Neural progenitor cell (in vitro differentiated cells): ENCODE results near the gene BAK1. TPM values are rescaled to one million over a fixed set of nuclear protein-coding genes. Genes with fewer than 3 reads are reported as not detected.

Experiments used
- DNase-seq: peaks from one replicate; pipeline ENCODE4 v3.0.0-alpha.2; 2016; ENCODE audit warnings: low spot score
- H2AFZ ChIP-seq: fragments of 200-600 bp; sonication (generic); replicated peaks from 2 replicates; pipeline ENCODE4 v1.6.1; 2016; ENCODE audit warnings: antibody characterized with exemption
- H3F3A ChIP-seq: fragments of 200-600 bp; sonication (generic); 2 replicates; pipeline ENCODE4 v1.6.1; 2016; ENCODE audit warnings: antibody characterized with exemption, low read depth
- H3K27ac ChIP-seq: fragments of 200-600 bp; sonication (generic); 2 replicates; pipeline ENCODE4 v1.5.1; 2016; ENCODE audit warnings: mild to moderate bottlenecking
- H3K27me3 ChIP-seq: fragments of 200-600 bp; sonication (generic); 2 replicates; pipeline ENCODE4 v1.6.1; 2016; ENCODE audit warnings: mild to moderate bottlenecking, moderate library complexity
- H3K36me3 ChIP-seq: fragments of 200-600 bp; sonication (generic); 2 replicates; pipeline ENCODE4 v1.5.1; 2016
- H3K4me1 ChIP-seq: fragments of 200-600 bp; sonication (generic); 2 replicates; pipeline ENCODE4 v1.6.1; 2016; ENCODE audit warnings: mixed run types
- H3K4me2 ChIP-seq: fragments of 200-600 bp; sonication (generic); 2 replicates; pipeline ENCODE4 v1.6.1; 2016
- H3K4me3 ChIP-seq: fragments of 200-600 bp; sonication (generic); 2 replicates; pipeline ENCODE4 v1.5.1; 2016
- H3K79me2 ChIP-seq: fragments of 200-600 bp; sonication (generic); 2 replicates; pipeline ENCODE4 v1.6.1; 2016; ENCODE audit warnings: low read depth
- H3K9ac ChIP-seq: fragments of 200-600 bp; sonication (generic); 2 replicates; pipeline ENCODE4 v1.6.1; 2016
- H3K9me3 ChIP-seq: fragments of 200-600 bp; sonication (generic); 2 replicates; pipeline ENCODE4 v1.5.1; 2016; ENCODE audit warnings: low read depth
- H4K20me1 ChIP-seq: fragments of 200-600 bp; sonication (generic); 2 replicates; pipeline ENCODE4 v1.6.1; 2016; ENCODE audit warnings: low read depth
- H3K27ac Mint-ChIP-seq: 3 replicates; pipeline ENCODE4 v1.8.0; 2021; ENCODE audit warnings: mixed read lengths
- H3K27me3 Mint-ChIP-seq: 2 replicates; pipeline ENCODE4 v1.8.0; 2022; ENCODE audit warnings: low read depth, mild to moderate bottlenecking, inconsistent platforms, moderate library complexity, mixed read lengths; ENCODE audit not compliant: insufficient read depth
- H3K36me3 Mint-ChIP-seq: 3 replicates; pipeline ENCODE4 v1.8.0; 2021; ENCODE audit warnings: mixed read lengths
- H3K4me1 Mint-ChIP-seq: 3 replicates; pipeline ENCODE4 v1.8.0; 2021; ENCODE audit warnings: mixed read lengths
- H3K4me3 Mint-ChIP-seq: 3 replicates; pipeline ENCODE4 v1.8.0; 2021; ENCODE audit warnings: mild to moderate bottlenecking, moderate library complexity, mixed read lengths
- H3K9me3 Mint-ChIP-seq: 3 replicates; pipeline ENCODE4 v1.8.0; 2020; ENCODE audit warnings: mixed read lengths
- EZH2 ChIP-seq: fragments of 200-600 bp; sonication (generic); IDR thresholded peaks from 2 replicates; pipeline ENCODE4 v1.6.1; 2017; ENCODE audit warnings: antibody characterized with exemption, mild to moderate bottlenecking, moderate library complexity
- EZH2phosphoT487 ChIP-seq: fragments of 200-600 bp; sonication (generic); IDR thresholded peaks from 2 replicates; pipeline ENCODE4 v1.6.1; 2017; ENCODE audit warnings: antibody characterized with exemption
- total RNA-seq: library from RNA; depleted of rRNA; stranded (reverse); fragments of >200 nt; gene quantifications from 2 replicates; pipeline ENCODE4 v1.2.3, GENCODE V29; 2015; ENCODE audit warnings: low replicate concordance
- TF ChIP-seq, protein P1 (sequence below): fragments of 200-600 bp; sonication (generic); IDR thresholded peaks from 2 replicates; pipeline ENCODE4 v1.5.1; 2017; ENCODE audit warnings: antibody characterized with exemption, mild to moderate bottlenecking

BAK1 gene
- total RNA-seq, 1 donor from 2014 or later, result 13.9 TPM

DNA sequence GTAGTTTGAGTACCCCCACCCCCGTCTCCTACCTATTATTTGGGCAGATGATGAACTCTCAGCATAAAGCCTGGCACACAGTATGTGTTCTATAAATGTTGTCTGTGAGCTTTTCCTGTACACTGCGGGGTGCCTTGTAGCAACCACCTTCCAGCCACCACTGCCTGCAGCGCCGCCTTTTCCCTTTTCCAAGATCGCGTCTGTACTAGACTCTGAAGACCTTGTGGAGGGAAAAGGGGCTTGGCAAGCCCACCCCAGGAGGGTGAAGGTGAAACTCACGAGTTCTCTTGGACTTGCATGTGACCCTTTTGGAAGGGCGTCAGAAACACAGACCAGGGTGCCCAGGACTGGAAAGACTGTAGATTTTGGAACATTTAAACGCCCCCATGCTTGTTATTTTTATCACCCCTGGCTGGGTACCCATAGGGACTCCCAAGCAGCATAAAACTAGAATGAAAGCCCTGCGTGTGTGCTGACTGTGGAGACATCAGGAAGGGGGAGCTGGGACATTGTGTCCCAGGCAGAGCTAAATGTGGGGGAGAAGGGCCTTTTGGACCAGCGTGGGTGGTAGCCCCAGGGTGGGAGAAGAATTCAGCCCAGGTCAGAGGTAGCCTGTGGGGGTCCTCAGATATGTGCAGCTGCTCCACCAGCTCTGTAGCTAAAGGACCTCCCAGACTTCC lies 8.3 kb downstream of the BAK1 start:
- no peaks in the 10 kb centered on the region for H3K9me3 ChIP-seq
- TF ChIP-seq, protein P1, sequence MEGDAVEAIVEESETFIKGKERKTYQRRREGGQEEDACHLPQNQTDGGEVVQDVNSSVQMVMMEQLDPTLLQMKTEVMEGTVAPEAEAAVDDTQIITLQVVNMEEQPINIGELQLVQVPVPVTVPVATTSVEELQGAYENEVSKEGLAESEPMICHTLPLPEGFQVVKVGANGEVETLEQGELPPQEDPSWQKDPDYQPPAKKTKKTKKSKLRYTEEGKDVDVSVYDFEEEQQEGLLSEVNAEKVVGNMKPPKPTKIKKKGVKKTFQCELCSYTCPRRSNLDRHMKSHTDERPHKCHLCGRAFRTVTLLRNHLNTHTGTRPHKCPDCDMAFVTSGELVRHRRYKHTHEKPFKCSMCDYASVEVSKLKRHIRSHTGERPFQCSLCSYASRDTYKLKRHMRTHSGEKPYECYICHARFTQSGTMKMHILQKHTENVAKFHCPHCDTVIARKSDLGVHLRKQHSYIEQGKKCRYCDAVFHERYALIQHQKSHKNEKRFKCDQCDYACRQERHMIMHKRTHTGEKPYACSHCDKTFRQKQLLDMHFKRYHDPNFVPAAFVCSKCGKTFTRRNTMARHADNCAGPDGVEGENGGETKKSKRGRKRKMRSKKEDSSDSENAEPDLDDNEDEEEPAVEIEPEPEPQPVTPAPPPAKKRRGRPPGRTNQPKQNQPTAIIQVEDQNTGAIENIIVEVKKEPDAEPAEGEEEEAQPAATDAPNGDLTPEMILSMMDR, result no peak
- TF ChIP-seq EZH2 (no peak), EZH2phosphoT487 (no peak)
- peaks cover 9% of the 10 kb centered on the region for H3K27me3 Mint-ChIP-seq
- no peak overlapping the region for H3K9ac ChIP-seq
- peaks cover 21% of the 10 kb centered on the region for H3K4me1 Mint-ChIP-seq
- H3K27me3 ChIP-seq, result peaks cover 5% of the 10 kb centered on the region
- no peak overlapping the region for H3K27ac ChIP-seq
- H4K20me1 ChIP-seq, result no peaks in the 10 kb centered on the region
- peak overlapping the region; percentile 90 for H3K4me3 Mint-ChIP-seq
- peaks cover 6% of the 10 kb centered on the region for H3K4me1 ChIP-seq
- H3F3A ChIP-seq, result peaks cover 12% of the 10 kb centered on the region
- no peaks in the 10 kb centered on the region for H3K79me2 ChIP-seq
- peaks cover 6% of the 10 kb centered on the region for H3K36me3 Mint-ChIP-seq
- peak overlapping the region; percentile 80 for H3K4me2 ChIP-seq
- no peaks in the 10 kb centered on the region for H3K9me3 Mint-ChIP-seq
- H3K36me3 ChIP-seq, result no peaks in the 10 kb centered on the region
- peak overlapping the region; percentile 92 for H2AFZ ChIP-seq
- no peak for DNase-seq
- H3K4me3 ChIP-seq, result peak overlapping the region; percentile 56
- peak overlapping the region; percentile 95 for H3K27ac Mint-ChIP-seq

DNA sequence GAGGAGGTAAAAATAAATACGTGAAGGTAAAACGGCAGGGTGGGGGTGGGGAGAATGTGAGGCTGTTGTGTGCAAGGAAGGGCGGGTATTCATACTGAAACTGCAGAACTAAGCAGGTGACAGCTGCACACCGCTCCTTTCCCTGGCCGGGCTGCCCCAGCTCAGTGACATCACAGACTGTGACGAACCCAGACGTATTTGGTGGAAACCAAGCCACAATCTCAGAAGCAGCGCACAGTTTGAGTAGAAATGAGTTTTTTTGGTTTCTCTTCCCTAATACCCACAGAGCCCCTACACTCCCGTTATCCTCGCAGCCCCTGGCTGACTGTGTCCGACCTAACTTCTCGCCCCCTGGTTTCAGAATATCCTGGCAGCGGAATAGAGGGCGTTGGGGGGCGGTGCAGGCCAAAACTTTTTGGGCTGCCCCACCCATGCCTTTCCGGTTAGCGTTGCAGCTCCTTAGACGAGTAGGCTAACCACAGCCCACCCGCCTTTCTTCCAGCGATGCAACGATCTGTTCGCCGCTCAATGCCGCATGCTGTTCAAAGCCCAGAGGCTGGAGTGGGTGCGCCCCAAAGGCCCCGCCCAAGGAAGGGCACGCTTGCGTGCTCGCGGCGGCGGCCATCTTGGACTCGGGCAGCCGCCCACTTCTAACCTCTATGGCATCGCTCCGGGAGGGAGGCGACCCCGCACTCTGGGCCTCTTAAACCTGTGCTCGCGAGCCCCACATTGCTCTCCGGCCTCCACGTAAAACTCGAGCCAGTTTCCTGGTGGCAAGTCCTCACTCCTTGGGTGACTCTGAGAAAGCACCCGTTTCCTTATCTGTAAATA lies 9.1 kb downstream of the BAK1 start:
- H3K27ac ChIP-seq, result no peak overlapping the region

DNA sequence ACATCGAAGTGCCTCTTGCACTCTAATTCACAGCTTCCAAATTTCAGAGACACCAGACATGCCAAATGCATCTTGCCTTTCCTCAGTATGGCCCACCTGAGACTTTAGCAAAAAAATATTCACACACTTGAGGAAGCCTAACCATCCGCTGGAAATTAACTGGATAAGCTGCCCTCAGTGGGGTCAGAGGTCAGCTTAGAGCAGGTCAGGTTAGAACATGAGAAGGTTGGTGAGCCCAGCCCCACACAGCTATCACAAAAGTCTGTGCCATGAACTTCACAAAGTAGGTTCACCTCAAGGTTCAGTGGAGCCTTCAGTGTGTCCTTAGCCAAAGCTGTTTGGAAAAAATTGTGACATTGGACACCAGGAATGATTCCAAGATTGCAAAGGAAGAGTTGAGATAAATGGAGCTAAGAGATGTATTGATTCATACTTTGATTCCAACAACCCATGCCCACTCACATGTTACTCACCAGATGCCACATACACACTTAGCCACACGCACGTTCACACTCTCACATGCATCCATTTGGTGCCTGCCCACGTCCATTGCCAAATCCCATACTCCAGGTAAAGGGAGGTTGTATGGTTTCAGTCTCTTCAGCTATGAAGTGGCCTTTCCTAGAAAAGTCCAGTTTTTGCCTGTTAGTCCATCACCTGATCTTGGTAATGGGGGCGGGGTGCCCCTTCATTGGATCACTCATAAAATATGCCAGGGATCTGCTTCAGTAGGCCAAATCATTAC lies 11.1 kb downstream of the BAK1 start:
- peaks cover 21% of the 10 kb centered on the region for H3K4me1 Mint-ChIP-seq
- peaks cover 5% of the 10 kb centered on the region for H3K27me3 ChIP-seq
- H3K27ac ChIP-seq, result no peak overlapping the region
- no peaks in the 10 kb centered on the region for H4K20me1 ChIP-seq
- peak overlapping the region; percentile 3 for H3K4me3 Mint-ChIP-seq
- H3K36me3 ChIP-seq, result no peaks in the 10 kb centered on the region
- peaks cover 6% of the 10 kb centered on the region for H3K4me1 ChIP-seq
- H3K79me2 ChIP-seq, result no peaks in the 10 kb centered on the region
- no peak for DNase-seq
- H3F3A ChIP-seq, result peaks cover 12% of the 10 kb centered on the region
- H3K9ac ChIP-seq, result no peak overlapping the region
- H3K27me3 Mint-ChIP-seq, result peaks cover 14% of the 10 kb centered on the region
- peaks cover 2% of the 10 kb centered on the region for H3K36me3 Mint-ChIP-seq
- no peak overlapping the region for H3K4me3 ChIP-seq
- no peak overlapping the region for H3K27ac Mint-ChIP-seq
- TF ChIP-seq EZH2phosphoT487 (no peak), EZH2 (no peak)
- TF ChIP-seq, protein P1, result no peak
- no peak overlapping the region for H2AFZ ChIP-seq
- H3K9me3 Mint-ChIP-seq, result no peaks in the 10 kb centered on the region
- H3K4me2 ChIP-seq, result no peak overlapping the region
- H3K9me3 ChIP-seq, result no peaks in the 10 kb centered on the region

More for the DNA sequence above, 9.1 kb downstream of the BAK1 start:
- peak overlapping the region; percentile 56 for H3K4me3 ChIP-seq
- Mint-ChIP-seq H3K9me3 (no peaks in the 10 kb centered on the region), H3K4me1 (peaks cover 21% of the 10 kb centered on the region), H3K27ac (peak overlapping the region; percentile 95), H3K36me3 (peaks cover 6% of the 10 kb centered on the region), H3K27me3 (peaks cover 10% of the 10 kb centered on the region), H3K4me3 (peak overlapping the region; percentile 90)
- H3K9me3 ChIP-seq, result no peaks in the 10 kb centered on the region
- H4K20me1 ChIP-seq, result no peaks in the 10 kb centered on the region
- H2AFZ ChIP-seq, result peak overlapping the region; percentile 92
- H3K36me3 ChIP-seq, result no peaks in the 10 kb centered on the region
- no peaks in the 10 kb centered on the region for H3K79me2 ChIP-seq
- peak overlapping the region; percentile 80 for H3K4me2 ChIP-seq
- DNase-seq, result peak; percentile 84
- TF ChIP-seq EZH2, result no peak
- no peak for TF ChIP-seq EZH2phosphoT487
- TF ChIP-seq, protein P1, result no peak
- H3F3A ChIP-seq, result peaks cover 12% of the 10 kb centered on the region
- H3K27me3 ChIP-seq, result peaks cover 5% of the 10 kb centered on the region
- no peak overlapping the region for H3K9ac ChIP-seq
- H3K4me1 ChIP-seq, result peaks cover 6% of the 10 kb centered on the region
